IPS-20b (cell line): ENCODE measurements around the gene C1orf105.

Source experiments
- H3K27ac ChIP-seq: one replicate; pipeline ENCODE4 v1.5.1; 2013; ENCODE audit warnings: low read length
- H3K27me3 ChIP-seq: 2 replicates; pipeline ENCODE4 v1.6.1; 2013; ENCODE audit warnings: mild to moderate bottlenecking, low read length, inconsistent platforms; ENCODE audit not compliant: insufficient read depth
- H3K36me3 ChIP-seq: 2 replicates; pipeline ENCODE4 v1.6.1; 2013; ENCODE audit warnings: low read depth, mild to moderate bottlenecking, inconsistent platforms, low read length, moderate library complexity; ENCODE audit not compliant: insufficient read depth
- H3K4me1 ChIP-seq: 2 replicates; pipeline ENCODE4 v1.6.1; 2013; ENCODE audit warnings: mild to moderate bottlenecking, control low read depth, inconsistent platforms, low read length, moderate library complexity; ENCODE audit not compliant: insufficient read depth
- H3K4me3 ChIP-seq: 2 replicates; pipeline ENCODE4 v1.5.1; 2013; ENCODE audit warnings: mild to moderate bottlenecking, low read length, inconsistent platforms
- H3K9ac ChIP-seq: 2 replicates; pipeline ENCODE4 v1.6.1; 2013; ENCODE audit warnings: low read depth, mild to moderate bottlenecking, inconsistent platforms, low read length, moderate library complexity
- H3K9me3 ChIP-seq: 2 replicates; pipeline ENCODE4 v1.6.1; 2013; ENCODE audit warnings: mild to moderate bottlenecking, low read depth, low read length, inconsistent platforms; ENCODE audit not compliant: insufficient read depth

The C1orf105 gene

DNA sequence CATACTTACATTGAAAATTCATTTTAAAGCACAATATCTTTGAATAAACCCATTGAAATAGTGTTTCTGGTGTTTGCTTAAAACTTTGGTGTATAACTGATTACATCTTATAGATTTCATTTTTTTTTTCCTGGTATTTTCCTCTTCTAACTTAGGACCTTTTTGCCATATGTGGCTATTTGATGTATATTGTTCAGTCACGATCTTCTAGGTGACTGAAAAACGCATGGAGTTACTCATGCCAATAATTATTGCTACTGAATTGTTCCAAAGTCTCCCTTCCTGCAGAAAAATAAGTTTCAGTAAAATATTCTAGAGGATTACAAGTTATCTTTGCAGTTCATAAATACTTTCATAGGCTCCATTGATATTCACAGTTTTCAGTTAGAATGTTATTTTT lies 22.9 kb upstream of the C1orf105 start:
- Histone ChIP-seq H3K9ac (no peak overlapping the region), H3K36me3 (no peaks in the 10 kb centered on the region), H3K4me3 (no peak overlapping the region), H3K27me3 (no peaks in the 10 kb centered on the region), H3K4me1 (peaks cover 14% of the 10 kb centered on the region), H3K9me3 (no peaks in the 10 kb centered on the region), H3K27ac (no peak overlapping the region)

DNA sequence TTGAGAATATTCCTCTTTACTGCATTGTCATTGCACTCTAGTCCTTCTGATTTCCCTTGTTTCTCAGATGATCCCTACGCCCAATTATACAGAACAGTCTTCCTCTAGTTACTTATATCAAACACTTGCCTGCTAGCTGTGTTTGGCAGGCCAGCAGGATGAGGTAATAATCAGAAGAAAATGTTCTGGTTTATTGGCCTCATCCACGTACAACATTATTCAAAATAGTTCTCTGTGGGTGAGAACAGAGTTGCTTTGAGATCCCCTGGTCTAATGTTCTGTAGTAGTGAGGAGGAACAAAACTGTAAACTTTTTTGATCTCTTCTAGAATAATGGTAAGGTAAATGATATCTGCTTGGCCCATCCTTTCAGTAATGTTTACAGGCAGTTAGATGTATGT lies 22.3 kb upstream of the C1orf105 start:
- Histone ChIP-seq H3K4me1 (peaks cover 14% of the 10 kb centered on the region), H3K36me3 (no peaks in the 10 kb centered on the region), H3K9ac (no peak overlapping the region), H3K27ac (no peak overlapping the region), H3K27me3 (no peaks in the 10 kb centered on the region), H3K9me3 (no peaks in the 10 kb centered on the region), H3K4me3 (no peak overlapping the region)

DNA sequence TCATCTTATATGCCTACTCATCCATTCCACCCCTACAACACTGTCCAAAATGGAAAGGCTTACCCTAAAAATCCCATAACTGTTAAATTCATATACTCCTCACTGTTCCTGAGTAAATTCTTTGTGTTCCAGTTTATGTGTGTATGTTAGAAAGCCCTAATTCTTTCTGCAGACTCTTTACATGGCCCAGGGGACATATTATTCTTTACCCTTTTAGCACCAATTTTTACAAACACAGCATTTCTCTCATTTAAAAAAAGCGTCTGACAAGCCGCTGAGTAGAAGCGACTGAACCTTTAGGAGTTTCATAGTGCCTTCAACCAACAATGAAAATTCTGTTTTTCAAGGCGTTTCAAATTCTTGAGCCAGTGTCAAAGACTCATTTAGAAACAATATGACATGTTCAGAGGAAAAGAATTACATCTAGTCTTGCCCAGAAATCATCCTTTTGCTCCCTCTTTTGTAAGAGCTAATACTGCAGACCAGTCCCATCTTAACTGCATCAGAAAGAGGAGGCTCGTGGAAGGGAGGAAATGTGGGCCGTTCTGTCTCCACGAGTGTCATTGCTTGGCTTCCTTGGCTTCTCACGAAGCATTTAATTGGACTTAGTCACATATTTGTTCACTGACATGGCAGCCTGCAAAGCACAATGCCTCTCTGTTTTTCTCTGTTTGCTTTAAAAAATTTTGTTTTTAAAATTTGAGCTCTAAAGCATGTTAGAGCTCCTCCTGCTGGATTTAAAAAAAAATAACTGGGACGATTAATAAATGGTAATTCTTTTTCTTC lies 21.3 kb upstream of the C1orf105 start:
- Histone ChIP-seq H3K4me1 (peaks cover 14% of the 10 kb centered on the region), H3K27ac (no peak overlapping the region), H3K9ac (no peak overlapping the region)

DNA sequence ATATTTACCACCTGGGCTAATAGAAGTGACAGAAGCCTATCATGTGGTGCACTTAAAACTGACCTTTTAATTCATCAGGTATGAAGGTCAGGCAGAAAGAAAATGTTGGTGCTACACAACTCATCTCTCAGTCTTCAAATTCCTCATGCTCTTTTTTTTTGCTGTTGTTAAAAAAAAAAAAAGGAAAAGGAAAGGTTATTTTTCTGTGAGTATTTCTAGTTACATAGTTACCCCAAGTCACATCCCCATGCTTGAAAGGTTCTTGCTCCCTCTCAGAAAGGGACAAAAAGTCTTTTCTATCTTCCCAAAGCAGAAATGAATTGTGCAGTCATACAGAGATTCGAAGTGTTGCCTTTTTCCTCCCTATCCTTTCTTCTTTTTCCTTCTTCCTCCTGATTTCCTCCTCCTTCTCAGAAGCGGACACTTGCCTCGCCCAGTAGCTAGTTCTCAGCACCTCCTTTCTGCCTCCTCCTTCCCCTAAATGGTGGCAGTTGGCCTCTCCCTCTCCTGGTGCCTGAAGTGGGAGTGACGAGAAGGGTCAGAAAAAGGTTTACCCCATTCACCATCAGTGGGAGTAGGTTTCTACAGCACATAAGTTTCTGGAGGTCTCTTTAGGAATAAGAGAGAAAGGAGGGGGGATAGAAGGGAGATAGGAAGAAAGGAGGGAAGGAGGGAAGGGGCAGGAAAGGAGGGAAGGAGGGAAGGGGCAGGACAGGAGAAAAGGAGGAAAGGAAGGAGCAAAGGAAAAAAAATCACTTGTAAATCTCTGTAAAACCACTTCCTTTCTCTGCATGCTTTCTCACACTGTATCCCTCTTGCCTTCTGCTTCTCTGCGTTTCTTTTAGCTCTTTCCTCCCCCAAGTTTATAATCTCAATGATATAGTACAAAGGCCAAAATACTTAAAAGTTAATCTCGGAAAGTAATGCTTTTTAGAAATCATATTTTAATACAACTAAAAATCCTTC lies 20.4 kb upstream of the C1orf105 start:
- no peaks in the 10 kb centered on the region for H3K9me3 ChIP-seq
- H3K36me3 ChIP-seq, result no peaks in the 10 kb centered on the region
- no peak overlapping the region for H3K27ac ChIP-seq
- H3K4me1 ChIP-seq, result peaks cover 12% of the 10 kb centered on the region
- no peak overlapping the region for H3K4me3 ChIP-seq
- H3K27me3 ChIP-seq, result no peaks in the 10 kb centered on the region
- no peak overlapping the region; the same call in 1 of the 2 replicates for H3K9ac ChIP-seq

More for the DNA sequence above, 21.3 kb upstream of the C1orf105 start:
- Histone ChIP-seq H3K4me3 (no peak overlapping the region), H3K36me3 (no peaks in the 10 kb centered on the region), H3K27me3 (no peaks in the 10 kb centered on the region), H3K9me3 (no peaks in the 10 kb centered on the region)

DNA sequence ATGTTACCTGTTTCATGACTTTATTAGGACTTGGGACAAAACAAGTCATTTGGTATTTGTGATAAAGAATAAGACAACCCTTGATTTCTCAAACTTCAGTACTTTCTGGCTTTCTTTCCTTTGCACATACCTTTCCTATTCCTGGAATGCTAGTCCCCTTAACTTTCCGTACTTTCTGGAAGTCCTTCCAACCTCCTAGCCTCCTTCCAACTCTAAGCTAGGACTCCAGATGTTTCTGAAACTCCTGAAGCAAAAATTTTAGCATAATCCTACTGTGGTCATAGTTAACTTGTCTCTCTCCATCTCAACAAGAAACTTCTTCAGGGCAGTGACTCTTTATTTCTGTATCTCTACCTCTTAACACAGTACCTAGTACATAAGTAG lies 19.8 kb upstream of the C1orf105 start:
- H3K4me3 ChIP-seq, result no peak overlapping the region
- H3K9me3 ChIP-seq, result no peaks in the 10 kb centered on the region
- no peak overlapping the region for H3K9ac ChIP-seq
- H3K27ac ChIP-seq, result no peak overlapping the region
- no peaks in the 10 kb centered on the region for H3K27me3 ChIP-seq
- H3K36me3 ChIP-seq, result no peaks in the 10 kb centered on the region
- H3K4me1 ChIP-seq, result peaks cover 10% of the 10 kb centered on the region

DNA sequence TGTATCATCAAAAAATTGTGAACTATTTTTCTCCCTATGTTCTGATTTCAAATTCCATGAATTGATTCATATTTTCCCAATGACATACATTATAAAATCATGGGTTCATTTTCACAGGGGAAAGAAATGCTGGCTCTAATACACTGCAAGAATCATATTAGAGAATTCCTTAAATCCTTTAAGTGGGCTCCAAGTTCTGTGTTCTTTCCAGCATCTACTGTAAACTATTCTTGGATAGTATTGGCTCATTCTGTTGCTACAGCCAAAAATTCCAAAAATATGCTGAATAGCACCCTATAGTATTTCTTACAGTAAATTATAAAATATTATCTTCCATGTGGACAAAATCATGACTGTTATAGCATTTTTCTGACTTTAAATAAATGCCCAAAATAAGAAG lies 19.0 kb upstream of the C1orf105 start:
- H3K27ac ChIP-seq, result no peak overlapping the region
- H3K9ac ChIP-seq, result no peak overlapping the region
- no peaks in the 10 kb centered on the region for H3K36me3 ChIP-seq
- H3K4me1 ChIP-seq, result peaks cover 8% of the 10 kb centered on the region
- no peaks in the 10 kb centered on the region for H3K27me3 ChIP-seq
- H3K4me3 ChIP-seq, result no peak overlapping the region
- H3K9me3 ChIP-seq, result no peaks in the 10 kb centered on the region

DNA sequence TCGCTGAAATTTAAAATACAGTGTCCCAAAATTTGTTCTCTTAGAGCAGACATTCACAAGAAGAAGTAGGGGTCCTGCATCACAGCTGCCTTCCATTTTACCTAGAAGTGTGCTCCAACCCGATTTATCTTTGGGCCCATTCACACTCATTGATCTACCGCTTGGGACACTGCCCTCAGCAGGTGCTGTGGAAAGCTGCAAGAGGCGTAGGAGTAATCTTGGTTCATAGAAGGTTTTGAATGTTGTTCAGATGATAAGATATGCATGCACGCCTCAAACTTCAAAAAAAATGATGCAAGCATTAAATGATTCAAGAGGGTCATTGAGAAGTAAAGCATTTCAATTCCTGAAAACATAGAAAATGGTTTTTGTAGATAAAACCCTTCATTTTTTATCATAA lies 18.6 kb upstream of the C1orf105 start:
- Histone ChIP-seq H3K36me3 (no peaks in the 10 kb centered on the region), H3K9ac (no peak overlapping the region), H3K4me1 (peaks cover 8% of the 10 kb centered on the region), H3K9me3 (no peaks in the 10 kb centered on the region), H3K27me3 (no peaks in the 10 kb centered on the region), H3K27ac (no peak overlapping the region), H3K4me3 (no peak overlapping the region)

DNA sequence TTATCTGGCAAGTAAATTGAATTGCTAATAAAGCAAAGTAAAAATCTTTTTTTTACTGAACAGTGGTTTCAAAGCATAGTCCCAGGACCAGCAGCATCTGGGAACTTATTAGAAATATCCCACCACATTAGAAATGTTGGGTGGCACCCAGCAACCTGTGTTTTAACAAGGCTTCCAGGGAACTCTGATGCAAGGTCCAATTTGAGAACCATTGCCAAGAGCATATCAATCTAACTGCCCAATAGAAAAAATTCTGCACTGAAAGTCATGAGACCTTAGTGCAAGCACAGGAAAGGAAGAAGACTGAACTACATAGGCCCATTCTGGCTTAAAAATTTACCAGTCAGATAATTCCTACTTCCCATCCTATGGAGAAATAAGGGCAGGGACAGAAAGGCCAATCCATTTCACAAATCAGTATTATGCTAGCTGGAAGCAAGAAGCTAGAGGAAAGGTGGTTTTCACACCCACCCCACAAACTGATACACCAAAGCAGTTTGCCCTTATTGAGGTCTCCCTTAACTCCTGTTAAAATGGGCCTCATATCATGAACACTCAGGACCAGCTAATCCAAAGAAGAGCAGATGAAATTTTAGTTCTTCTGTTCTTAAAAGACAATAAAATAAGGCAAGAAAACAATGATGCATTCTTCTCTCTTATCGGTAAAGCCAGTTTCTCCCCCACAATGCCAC lies 17.5 kb upstream of the C1orf105 start:
- Histone ChIP-seq H3K4me3 (no peak overlapping the region), H3K36me3 (no peaks in the 10 kb centered on the region), H3K27me3 (no peaks in the 10 kb centered on the region), H3K9me3 (no peaks in the 10 kb centered on the region), H3K27ac (no peak overlapping the region), H3K4me1 (peaks cover 8% of the 10 kb centered on the region), H3K9ac (no peak overlapping the region)

DNA sequence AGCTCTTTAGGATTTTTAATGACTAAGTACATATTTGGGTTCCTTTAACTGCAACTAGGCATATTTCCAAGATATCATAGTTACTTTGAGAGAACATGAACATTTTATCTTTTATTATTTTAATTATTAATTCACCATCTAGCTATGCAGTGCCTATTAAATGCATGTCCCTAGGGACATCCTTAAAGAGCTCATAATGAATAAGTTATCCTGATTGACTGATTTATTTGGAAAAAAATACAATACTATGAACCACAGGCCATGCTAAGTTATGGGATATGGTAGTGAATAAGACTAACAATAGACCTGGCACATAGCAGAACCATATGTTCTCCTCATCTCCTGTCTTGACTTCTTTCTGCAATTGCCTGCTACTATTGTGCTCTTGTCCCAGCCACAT lies 16.4 kb upstream of the C1orf105 start:
- H3K27me3 ChIP-seq, result no peaks in the 10 kb centered on the region
- H3K9ac ChIP-seq, result no peak overlapping the region
- no peaks in the 10 kb centered on the region for H3K36me3 ChIP-seq
- no peak overlapping the region for H3K27ac ChIP-seq
- H3K4me3 ChIP-seq, result no peak overlapping the region
- peaks cover 8% of the 10 kb centered on the region for H3K4me1 ChIP-seq
- no peaks in the 10 kb centered on the region for H3K9me3 ChIP-seq

DNA sequence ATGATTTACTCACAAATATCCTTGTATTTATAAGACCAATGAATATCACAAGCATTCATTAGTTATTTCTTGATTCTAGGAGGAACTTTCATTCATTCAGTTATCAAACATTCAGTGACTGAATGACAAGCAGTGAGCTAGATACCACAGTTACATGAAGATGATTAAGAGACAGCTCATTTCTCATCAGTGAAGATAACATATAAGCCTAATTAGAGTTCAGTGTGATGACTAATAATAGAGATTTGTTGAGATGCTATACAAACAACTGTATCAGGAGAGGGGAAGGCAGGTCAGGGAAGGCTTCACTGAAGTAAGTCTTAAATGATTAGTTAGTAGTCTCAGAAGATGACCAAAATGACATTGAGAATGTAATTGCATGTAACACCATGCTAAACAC lies 14.6 kb upstream of the C1orf105 start:
- Histone ChIP-seq H3K36me3 (no peaks in the 10 kb centered on the region), H3K27me3 (no peaks in the 10 kb centered on the region), H3K27ac (no peak overlapping the region), H3K4me1 (no peaks in the 10 kb centered on the region), H3K4me3 (no peak overlapping the region), H3K9me3 (no peaks in the 10 kb centered on the region), H3K9ac (no peak overlapping the region)

DNA sequence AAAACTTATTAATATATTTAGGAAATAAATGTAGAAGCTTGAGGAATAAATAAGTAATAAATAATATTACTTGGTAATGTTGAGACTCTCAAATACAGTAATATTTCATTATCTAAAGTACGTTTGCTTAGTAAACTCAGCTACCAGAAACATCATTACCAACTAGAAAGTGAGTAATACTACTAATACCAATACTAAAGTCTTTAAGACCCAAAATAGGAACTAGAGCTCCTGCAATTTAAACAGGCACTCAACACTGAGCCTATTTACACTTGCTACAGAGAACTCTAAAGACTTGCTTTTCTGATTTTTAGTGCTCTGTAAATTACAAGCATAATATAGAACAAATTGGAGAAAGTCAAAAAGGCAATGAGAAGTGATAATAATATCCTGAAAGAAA lies 13.5 kb upstream of the C1orf105 start:
- H3K27ac ChIP-seq, result no peak overlapping the region
- H3K27me3 ChIP-seq, result no peaks in the 10 kb centered on the region
- H3K9ac ChIP-seq, result no peak overlapping the region
- H3K4me1 ChIP-seq, result no peaks in the 10 kb centered on the region
- H3K4me3 ChIP-seq, result no peak overlapping the region
- H3K36me3 ChIP-seq, result no peaks in the 10 kb centered on the region
- no peaks in the 10 kb centered on the region for H3K9me3 ChIP-seq
